NCI-H1092 (cell line): ENCODE data around the gene NFATC2IP.
"Not testable (repeated sequence)": the region's sequence is repeated elsewhere in the genome, so short reads cannot be mapped to it uniquely, and the experiment has no call there.

Source experiments
- DNase-seq: peaks from one replicate; lab custom pipeline; 2025; lab: John Stamatoyannopoulos, UW

NFATC2IP gene

DNA sequence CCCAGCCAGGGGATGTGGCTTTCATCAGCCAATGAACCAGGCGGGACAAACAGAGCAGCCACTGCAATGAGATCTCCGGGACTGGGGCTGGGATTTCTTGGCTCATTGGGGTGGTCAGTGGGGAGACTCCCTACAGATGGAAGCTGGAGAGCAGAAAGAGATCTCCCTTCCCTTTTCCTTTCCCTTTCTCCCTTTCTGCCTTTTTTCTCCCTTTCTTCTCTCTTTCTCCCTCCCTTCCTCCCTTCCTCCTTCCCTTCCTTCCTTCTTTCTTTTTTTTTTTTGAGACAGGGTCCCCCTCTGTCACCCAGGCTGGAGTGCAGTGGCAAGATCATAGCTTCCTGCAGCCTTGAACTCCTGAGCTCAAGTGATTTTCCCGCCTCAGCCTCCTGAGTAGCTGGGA is 48.1 kb downstream of the NFATC2IP start:
- DNase-seq: no peak

GRCh38 chr16:28999577-28999976 is 48.8 kb downstream of the NFATC2IP start:
- no peak for DNase-seq

- no peak for DNase-seq
Observed at GRCh38 chr16:29000019-29000418, 49.3 kb downstream of the NFATC2IP start.

DNA sequence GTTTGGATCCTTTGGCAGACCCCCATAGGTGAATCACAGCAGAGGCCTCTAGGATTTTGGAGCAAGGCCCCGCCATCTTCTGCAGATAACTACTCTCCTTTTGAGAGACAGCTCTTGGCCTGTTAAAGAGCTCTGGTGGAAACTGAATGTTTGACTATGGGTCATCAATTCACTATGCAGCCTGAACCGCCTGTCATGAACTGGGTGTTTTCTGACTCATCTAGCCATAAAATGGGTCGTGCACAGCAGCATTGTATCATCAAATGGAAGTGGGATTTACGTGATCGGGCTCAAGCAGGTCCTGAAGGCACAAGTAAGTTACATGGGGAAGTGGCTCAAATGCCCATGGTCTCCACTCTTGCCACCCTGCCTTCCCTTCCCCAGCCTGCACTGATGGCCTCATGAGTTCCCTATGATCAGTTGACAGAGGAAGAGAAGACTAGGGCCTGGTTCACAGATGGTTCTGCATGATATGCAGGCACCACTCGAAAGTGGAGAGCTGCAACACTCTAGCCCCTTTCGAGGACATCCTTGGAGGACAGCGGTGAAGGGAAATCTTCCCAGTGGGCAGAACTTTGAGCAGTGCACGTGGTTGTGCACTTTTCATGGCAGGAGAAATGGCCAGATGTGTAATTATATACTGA is 53.9 kb downstream of the NFATC2IP start:
- DNase-seq: not testable (repeated sequence)

- no peak for DNase-seq
Observed at GRCh38 chr16:29007730-29008593, 57.2 kb downstream of the NFATC2IP start.

- no peak for DNase-seq
Observed at GRCh38 chr16:29009050-29009837, 58.5 kb downstream of the NFATC2IP start.

GRCh38 chr16:29009838-29010166 is 59.1 kb downstream of the NFATC2IP start:
- no peak for DNase-seq

- no peak for DNase-seq
Observed at GRCh38 chr16:29011112-29011511, 60.4 kb downstream of the NFATC2IP start.

DNA sequence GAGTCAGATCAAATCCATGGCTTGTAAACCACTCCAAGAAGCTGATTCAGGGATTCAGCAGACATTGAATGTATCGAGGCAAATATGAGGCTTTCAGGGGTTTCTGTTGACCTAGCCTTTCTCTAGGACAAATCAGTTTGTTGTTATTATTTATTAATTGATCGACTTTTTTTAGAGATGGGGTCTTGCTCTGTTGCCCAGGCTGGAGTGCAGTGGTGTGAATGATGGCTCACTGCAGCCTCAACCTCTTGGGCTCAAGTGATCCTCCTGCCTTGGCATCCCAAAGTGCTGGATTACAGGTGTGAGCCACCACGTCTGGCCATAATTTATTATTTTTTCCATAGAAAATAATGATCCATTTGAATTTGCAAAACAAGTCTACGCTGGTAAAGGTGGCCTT is 61.1 kb downstream of the NFATC2IP start:
- DNase-seq: no peak

DNA sequence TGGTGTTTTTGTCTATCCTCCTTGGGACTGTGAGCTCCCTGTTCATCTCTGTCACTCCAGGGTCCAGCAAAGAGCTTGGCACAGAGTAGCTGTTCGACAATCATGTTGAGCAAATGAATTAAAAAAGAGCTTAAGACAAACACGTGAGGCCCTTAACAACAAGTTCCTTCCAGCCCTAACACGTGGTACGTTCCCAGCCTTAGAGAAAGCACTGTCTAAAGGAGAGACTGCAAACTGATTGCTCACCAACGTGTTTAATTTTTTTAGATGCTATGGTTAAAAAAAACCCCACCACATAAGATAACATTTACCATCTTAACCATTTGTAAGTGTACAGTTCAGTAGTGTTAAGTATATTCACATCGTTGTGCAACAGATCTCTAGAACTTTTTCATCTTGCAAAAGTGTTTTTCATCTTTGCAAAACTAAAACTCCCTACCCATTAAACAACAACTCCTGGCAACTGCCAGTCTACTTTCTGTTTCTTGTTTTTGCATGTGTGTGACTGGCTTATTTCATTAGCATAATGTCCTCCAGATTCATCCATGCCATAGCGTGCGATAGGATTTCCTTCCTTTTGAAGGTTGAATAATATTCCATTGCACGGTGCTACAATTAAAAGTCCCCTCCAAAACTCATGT is 62.3 kb downstream of the NFATC2IP start:
- DNase-seq: no peak

- no peak for DNase-seq
Observed at GRCh38 chr16:29014561-29015069, 63.9 kb downstream of the NFATC2IP start.
